ENCODE data around the gene GIT2.

The GIT2 gene

DNA sequence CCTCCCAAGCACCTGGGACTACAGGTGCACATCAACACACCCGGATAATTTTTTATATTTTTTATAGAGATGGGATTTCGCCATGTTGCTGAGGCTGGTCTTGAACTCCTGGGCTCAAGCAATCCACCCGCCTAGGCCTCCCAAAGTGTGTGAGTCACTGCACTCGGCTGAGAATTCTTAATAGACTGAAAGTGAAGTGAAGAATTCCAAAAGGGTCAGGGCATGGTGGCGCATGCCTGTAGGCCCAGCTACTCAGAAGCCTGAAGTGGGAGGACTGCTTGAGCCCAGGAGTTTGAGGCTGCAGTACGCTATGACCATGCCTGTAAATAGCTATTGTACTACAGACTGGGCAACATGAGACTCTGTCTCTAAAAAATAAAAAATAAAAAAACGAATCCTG, 52.4 kb downstream of the GIT2 start:
- no CpG with 5 or more reads among the region's 7 CpGs for WGBS (ENCODE audit: extremely low coverage, insufficient coverage, low lambda C conversion rate)
- Histone ChIP-seq H3K9ac (ENCODE audit: low read length) (no peak overlapping the region), H4K8ac (ENCODE audit: low read depth, low read length) (no peak overlapping the region), H2BK15ac (replicated peaks; ENCODE audit: low read depth) (no peak overlapping the region), H2AK5ac (ENCODE audit: low read length) (no peak overlapping the region), H3K79me1 (ENCODE audit: low read length) (no peaks in the 10 kb centered on the region), H3K4me1 (ENCODE audit: control insufficient read depth, low read depth, low read length) (peaks cover 4% of the 10 kb centered on the region), H3K4me2 (ENCODE audit: low read length) (no peak overlapping the region), H3K4ac (ENCODE audit: low read depth, low read length) (no peak overlapping the region), H2BK5ac (ENCODE audit: low read length) (no peak overlapping the region), H3K56ac (ENCODE audit: low read length) (no peak overlapping the region), H3K4me3 (ENCODE audit: low read length) (no peak overlapping the region), H3K23ac (ENCODE audit: low read length) (no peak overlapping the region), H3K79me2 (ENCODE audit: control insufficient read depth, insufficient read depth, low read length) (no peaks in the 10 kb centered on the region), H2BK120ac (ENCODE audit: low read depth, low read length) (no peak overlapping the region), H3K27me3 (ENCODE audit: insufficient read depth, low read length, poor library complexity) (no peaks in the 10 kb centered on the region), H3K27ac (ENCODE audit: low read depth, low read length) (no peak overlapping the region), H3K36me3 (ENCODE audit: control insufficient read depth, insufficient read depth, low read length) (peaks cover 1% of the 10 kb centered on the region), H3K18ac (ENCODE audit: low read length) (no peak overlapping the region), H4K5ac (ENCODE audit: low read length) (no peak overlapping the region)
- DNase-seq: peak; percentile 39

DNA sequence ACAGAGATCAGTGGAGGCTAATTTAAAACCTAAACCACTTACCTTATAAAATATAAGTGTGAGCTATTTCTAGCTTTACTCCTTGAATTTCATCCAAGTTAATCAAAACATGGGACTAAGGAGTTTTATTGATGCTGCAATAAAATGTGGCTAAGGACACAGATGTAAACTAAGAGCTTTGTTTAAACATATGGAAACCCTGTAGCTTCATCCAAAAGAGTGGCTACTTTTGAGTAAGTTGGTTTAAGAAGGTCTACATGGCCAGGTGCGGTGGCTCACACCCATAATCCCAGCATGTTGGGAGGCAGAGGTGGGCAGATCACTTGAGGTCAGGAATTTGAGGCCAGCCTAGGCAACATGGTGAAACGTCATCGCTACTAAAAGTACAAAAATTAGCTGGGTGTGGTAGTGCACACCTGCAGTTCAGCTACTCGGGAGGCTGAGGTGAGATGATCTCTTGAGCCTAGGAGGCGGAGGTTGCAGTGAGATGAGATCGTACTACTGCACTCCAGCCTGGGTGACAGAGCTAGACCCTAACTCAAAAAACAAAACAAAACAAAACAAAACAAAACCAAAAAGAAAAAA, 55.7 kb downstream of the GIT2 start:
- Histone ChIP-seq H3K4ac (ENCODE audit: low read depth, low read length) (no peak overlapping the region), H4K8ac (ENCODE audit: low read depth, low read length) (no peak overlapping the region), H3K79me1 (ENCODE audit: low read length) (no peaks in the 10 kb centered on the region), H3K79me2 (ENCODE audit: control insufficient read depth, insufficient read depth, low read length) (no peaks in the 10 kb centered on the region), H2AK5ac (ENCODE audit: low read length) (no peak overlapping the region), H3K4me3 (ENCODE audit: low read length) (no peak overlapping the region), H3K18ac (ENCODE audit: low read length) (no peak overlapping the region), H3K36me3 (ENCODE audit: control insufficient read depth, insufficient read depth, low read length) (peaks cover 6% of the 10 kb centered on the region), H3K23ac (ENCODE audit: low read length) (no peak overlapping the region), H3K27me3 (ENCODE audit: insufficient read depth, low read length, poor library complexity) (no peaks in the 10 kb centered on the region), H3K4me2 (ENCODE audit: low read length) (no peak overlapping the region), H3K9ac (ENCODE audit: low read length) (no peak overlapping the region), H3K27ac (ENCODE audit: low read depth, low read length) (no peak overlapping the region), H2BK5ac (ENCODE audit: low read length) (no peak overlapping the region), H4K5ac (ENCODE audit: low read length) (no peak overlapping the region), H3K56ac (ENCODE audit: low read length) (no peak overlapping the region), H2BK120ac (ENCODE audit: low read depth, low read length) (no peak overlapping the region), H2BK15ac (replicated peaks; ENCODE audit: low read depth) (no peak overlapping the region), H3K4me1 (ENCODE audit: control insufficient read depth, low read depth, low read length) (peaks cover 2% of the 10 kb centered on the region)
- DNase-seq: no peak
- WGBS (ENCODE audit: extremely low coverage, insufficient coverage, low lambda C conversion rate): no CpG with 5 or more reads among the region's 6 CpGs

DNA sequence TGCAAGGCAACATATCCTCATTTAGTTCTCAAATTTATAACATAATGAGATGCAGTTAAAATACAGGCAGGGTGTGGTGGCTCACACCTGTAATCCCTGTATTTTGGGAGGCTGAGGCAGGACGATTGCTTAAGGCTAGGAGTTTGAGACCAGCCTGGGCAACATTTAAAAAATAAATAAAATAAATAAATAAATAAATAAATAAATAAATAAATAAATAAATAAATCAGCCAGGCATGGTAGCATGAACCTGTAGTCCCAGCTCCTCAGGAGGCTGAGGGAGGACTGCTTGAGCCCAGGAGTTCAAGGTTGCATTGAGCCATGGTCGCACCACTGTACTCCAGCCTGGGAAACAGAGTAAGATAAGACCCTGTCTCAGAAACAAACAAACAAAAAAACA, 56.7 kb downstream of the GIT2 start:
- Histone ChIP-seq H2AK5ac (ENCODE audit: low read length) (no peak overlapping the region), H3K36me3 (ENCODE audit: control insufficient read depth, insufficient read depth, low read length) (peaks cover 6% of the 10 kb centered on the region), H3K79me2 (ENCODE audit: control insufficient read depth, insufficient read depth, low read length) (no peaks in the 10 kb centered on the region), H3K4ac (ENCODE audit: low read depth, low read length) (no peak overlapping the region), H3K4me2 (ENCODE audit: low read length) (no peak overlapping the region), H2BK120ac (ENCODE audit: low read depth, low read length) (no peak overlapping the region), H3K79me1 (ENCODE audit: low read length) (no peaks in the 10 kb centered on the region), H3K9ac (ENCODE audit: low read length) (no peak overlapping the region), H4K5ac (ENCODE audit: low read length) (no peak overlapping the region), H3K23ac (ENCODE audit: low read length) (no peak overlapping the region), H3K56ac (ENCODE audit: low read length) (no peak overlapping the region), H3K27ac (ENCODE audit: low read depth, low read length) (no peak overlapping the region), H3K18ac (ENCODE audit: low read length) (no peak overlapping the region), H3K27me3 (ENCODE audit: insufficient read depth, low read length, poor library complexity) (no peaks in the 10 kb centered on the region), H3K4me1 (ENCODE audit: control insufficient read depth, low read depth, low read length) (no peaks in the 10 kb centered on the region), H4K8ac (ENCODE audit: low read depth, low read length) (no peak overlapping the region), H2BK15ac (replicated peaks; ENCODE audit: low read depth) (no peak overlapping the region), H2BK5ac (ENCODE audit: low read length) (no peak overlapping the region), H3K4me3 (ENCODE audit: low read length) (no peak overlapping the region)
- no CpG with 5 or more reads among the region's 2 CpGs for WGBS (ENCODE audit: extremely low coverage, insufficient coverage, low lambda C conversion rate)
- no peak for DNase-seq

DNA sequence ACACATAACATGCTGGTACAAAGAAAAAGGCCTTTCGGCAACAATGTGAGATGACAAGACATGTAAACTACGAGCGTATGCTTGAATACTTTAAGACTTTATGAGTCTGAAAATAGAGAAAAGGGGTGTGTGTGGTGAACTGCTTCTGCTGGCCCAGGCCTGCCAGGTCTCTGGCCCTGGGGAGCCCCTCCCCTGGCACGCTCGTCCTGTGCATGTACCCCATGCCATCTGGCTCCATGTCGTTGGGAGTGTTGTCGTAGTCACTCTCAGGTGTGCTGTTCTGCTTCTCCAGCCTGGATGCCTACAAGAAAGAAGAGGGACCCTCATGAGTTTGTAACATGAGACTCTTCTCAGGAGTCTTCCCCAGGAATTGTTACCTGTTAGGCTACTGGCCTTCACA, 57.2 kb downstream of the GIT2 start:
- Histone ChIP-seq H2BK120ac (ENCODE audit: low read depth, low read length) (no peak overlapping the region), H3K79me1 (ENCODE audit: low read length) (no peaks in the 10 kb centered on the region), H3K27ac (ENCODE audit: low read depth, low read length) (no peak overlapping the region), H3K9ac (ENCODE audit: low read length) (no peak overlapping the region), H2AK5ac (ENCODE audit: low read length) (no peak overlapping the region), H2BK15ac (replicated peaks; ENCODE audit: low read depth) (no peak overlapping the region), H3K36me3 (ENCODE audit: control insufficient read depth, insufficient read depth, low read length) (peaks cover 6% of the 10 kb centered on the region), H3K56ac (ENCODE audit: low read length) (no peak overlapping the region), H4K8ac (ENCODE audit: low read depth, low read length) (no peak overlapping the region), H3K4me3 (ENCODE audit: low read length) (no peak overlapping the region), H3K4me1 (ENCODE audit: control insufficient read depth, low read depth, low read length) (no peaks in the 10 kb centered on the region), H4K5ac (ENCODE audit: low read length) (no peak overlapping the region), H3K4me2 (ENCODE audit: low read length) (no peak overlapping the region), H3K4ac (ENCODE audit: low read depth, low read length) (no peak overlapping the region), H3K18ac (ENCODE audit: low read length) (no peak overlapping the region), H3K23ac (ENCODE audit: low read length) (no peak overlapping the region), H3K79me2 (ENCODE audit: control insufficient read depth, insufficient read depth, low read length) (no peaks in the 10 kb centered on the region), H3K27me3 (ENCODE audit: insufficient read depth, low read length, poor library complexity) (no peaks in the 10 kb centered on the region), H2BK5ac (ENCODE audit: low read length) (no peak overlapping the region)
- no peak for DNase-seq
- no CpG with 5 or more reads among the region's 7 CpGs for WGBS (ENCODE audit: extremely low coverage, insufficient coverage, low lambda C conversion rate)

DNA sequence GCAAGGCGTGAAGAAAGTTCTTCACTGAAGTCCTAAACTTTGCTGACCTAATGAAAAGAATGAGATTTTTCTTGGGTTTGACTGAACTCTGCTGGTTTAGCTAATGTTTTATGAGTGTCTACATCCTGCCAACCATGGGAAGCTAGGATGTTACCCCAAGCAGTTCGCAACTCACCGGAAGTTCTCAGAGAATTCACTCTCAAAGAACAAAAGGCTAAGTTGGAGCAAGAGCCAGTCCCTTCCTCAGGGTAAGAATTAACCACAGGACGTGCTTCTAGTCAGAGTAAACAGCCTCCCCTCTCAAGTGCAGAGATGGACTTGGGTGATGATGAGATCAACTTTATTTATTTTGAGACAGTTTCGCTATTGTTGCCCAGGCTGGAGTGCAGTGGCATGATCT, 58.8 kb downstream of the GIT2 start:
- Histone ChIP-seq H3K4me3 (ENCODE audit: low read length) (no peak overlapping the region), H3K79me2 (ENCODE audit: control insufficient read depth, insufficient read depth, low read length) (no peaks in the 10 kb centered on the region), H3K4me1 (ENCODE audit: control insufficient read depth, low read depth, low read length) (no peaks in the 10 kb centered on the region), H3K27ac (ENCODE audit: low read depth, low read length) (no peak overlapping the region), H3K4ac (ENCODE audit: low read depth, low read length) (no peak overlapping the region), H2BK15ac (replicated peaks; ENCODE audit: low read depth) (no peak overlapping the region), H4K5ac (ENCODE audit: low read length) (no peak overlapping the region), H3K36me3 (ENCODE audit: control insufficient read depth, insufficient read depth, low read length) (peaks cover 6% of the 10 kb centered on the region), H3K9ac (ENCODE audit: low read length) (no peak overlapping the region), H3K18ac (ENCODE audit: low read length) (no peak overlapping the region), H2BK5ac (ENCODE audit: low read length) (no peak overlapping the region), H3K23ac (ENCODE audit: low read length) (no peak overlapping the region), H3K79me1 (ENCODE audit: low read length) (no peaks in the 10 kb centered on the region), H3K56ac (ENCODE audit: low read length) (no peak overlapping the region), H2AK5ac (ENCODE audit: low read length) (no peak overlapping the region), H3K27me3 (ENCODE audit: insufficient read depth, low read length, poor library complexity) (no peaks in the 10 kb centered on the region), H2BK120ac (ENCODE audit: low read depth, low read length) (no peak overlapping the region), H3K4me2 (ENCODE audit: low read length) (no peak overlapping the region), H4K8ac (ENCODE audit: low read depth, low read length) (no peak overlapping the region)
- no peak for DNase-seq
- WGBS (ENCODE audit: extremely low coverage, insufficient coverage, low lambda C conversion rate): no CpG with 5 or more reads among the region's 5 CpGs

DNA sequence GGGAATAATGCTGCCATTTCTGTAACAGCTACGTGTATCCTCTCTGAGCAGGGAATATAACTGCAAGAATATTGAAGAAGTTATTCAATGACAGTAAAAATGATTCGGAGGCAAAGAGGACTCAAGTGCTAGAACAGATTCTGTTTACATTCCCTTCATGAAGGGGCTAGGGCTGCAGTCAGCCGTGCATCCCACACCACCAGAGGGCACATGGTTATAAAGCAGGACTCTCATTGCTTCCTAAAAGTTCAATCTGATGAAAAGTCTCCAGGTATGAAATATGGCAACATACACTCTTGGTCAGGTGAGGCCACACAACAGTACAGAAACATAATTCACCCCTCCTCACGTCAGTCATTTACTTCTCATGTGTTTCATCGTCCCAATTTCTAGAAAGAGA, 62.1 kb downstream of the GIT2 start:
- DNase-seq: no peak
- Histone ChIP-seq H2BK5ac (ENCODE audit: low read length) (no peak overlapping the region), H3K36me3 (ENCODE audit: control insufficient read depth, insufficient read depth, low read length) (peaks cover 8% of the 10 kb centered on the region)

More for the DNA sequence above, 62.1 kb downstream of the GIT2 start:
- Histone ChIP-seq H3K56ac (ENCODE audit: low read length) (no peak overlapping the region), H3K4me1 (ENCODE audit: control insufficient read depth, low read depth, low read length) (no peaks in the 10 kb centered on the region), H4K8ac (ENCODE audit: low read depth, low read length) (no peak overlapping the region), H3K4me3 (ENCODE audit: low read length) (no peak overlapping the region), H3K23ac (ENCODE audit: low read length) (no peak overlapping the region), H2BK15ac (replicated peaks; ENCODE audit: low read depth) (no peak overlapping the region), H3K18ac (ENCODE audit: low read length) (no peak overlapping the region), H4K5ac (ENCODE audit: low read length) (no peak overlapping the region), H3K9ac (ENCODE audit: low read length) (no peak overlapping the region), H3K79me2 (ENCODE audit: control insufficient read depth, insufficient read depth, low read length) (no peaks in the 10 kb centered on the region), H2AK5ac (ENCODE audit: low read length) (no peak overlapping the region), H3K4ac (ENCODE audit: low read depth, low read length) (no peak overlapping the region), H3K79me1 (ENCODE audit: low read length) (no peaks in the 10 kb centered on the region), H3K4me2 (ENCODE audit: low read length) (no peak overlapping the region), H3K27me3 (ENCODE audit: insufficient read depth, low read length, poor library complexity) (no peaks in the 10 kb centered on the region), H2BK120ac (ENCODE audit: low read depth, low read length) (no peak overlapping the region), H3K27ac (ENCODE audit: low read depth, low read length) (no peak overlapping the region)
- WGBS (ENCODE audit: extremely low coverage, insufficient coverage, low lambda C conversion rate): no CpG with 5 or more reads among the region's 5 CpGs

Measured in mesendoderm (in vitro differentiated cells).